ENCODE data around the gene ERGIC3. TPM values are rescaled to one million over a fixed set of nuclear protein-coding genes. Genes with fewer than 3 reads are reported as not detected.

Gene ERGIC3
- polyA plus RNA-seq (2011; rRNA removed) (567 and 917 TPM in 2 replicates), polyA minus RNA-seq (2011; rRNA and poly(A)+ RNA removed) (164 and 299 TPM in 2 replicates)

GRCh38 chr20:35541783-35542662 lies at the start of gene ERGIC3:
ERGIC3 (plus strand) TSS chr20:35542078; CDS start chr20:35542098, 20 bp downstream.
- Histone ChIP-seq H3K36me3 (ENCODE audit: control insufficient read depth, insufficient read depth, low read length) (peaks cover 6% of the 10 kb centered on the region), H3K27me3 (ENCODE audit: control insufficient read depth, insufficient read depth, low read length) (no peaks in the 10 kb centered on the region), H3K4me3 (ENCODE audit: low read depth, low read length) (peak within 1 kb of the TSS; percentile 74)
- TF ChIP-seq CTCF (IDR thresholded peaks at IDR 0.05; ENCODE audit: insufficient read depth, low read depth, low read length) = peak; percentile 9; the same call in 1 of the 2 replicates
- ChIA-PET POLR2A (interaction anchor here (0.5 to 1.2 kb wide), 2 partner anchors 279 to 412 kb away, joined by 3 to 7 read pairs; partner anchors contain the start of gene SCAND1), CTCF (interaction anchor here (0.9 to 1.4 kb wide), 2 partner anchors 20 to 77 kb away, joined by 3 to 6 read pairs; no protein-coding TSS in a partner anchor)
- DNase-seq (ENCODE audit: low read depth) = peak; percentile 69

GRCh38 chr20:35492352-35492751 lies 49.5 kb upstream of the ERGIC3 start:
- DNase-seq (ENCODE audit: low read depth) = no peak
- POLR2A ChIA-PET = no interaction called here
- Histone ChIP-seq H3K4me3 (ENCODE audit: low read depth, low read length) (no peak overlapping the region), H3K27me3 (ENCODE audit: control insufficient read depth, insufficient read depth, low read length) (no peaks in the 10 kb centered on the region), H3K36me3 (ENCODE audit: control insufficient read depth, insufficient read depth, low read length) (peaks cover 25% of the 10 kb centered on the region)
- CTCF ChIA-PET = interaction anchor here (1.2 kb wide), 1 partner anchor 19 kb away, joined by 3 read pairs; no protein-coding TSS in a partner anchor
- no peak for TF ChIP-seq CTCF (IDR thresholded peaks at IDR 0.05; ENCODE audit: insufficient read depth, low read depth, low read length)

- TF ChIP-seq CTCF (IDR thresholded peaks at IDR 0.05; ENCODE audit: insufficient read depth, low read depth, low read length) = no peak
- Histone ChIP-seq H3K27me3 (ENCODE audit: control insufficient read depth, insufficient read depth, low read length) (no peaks in the 10 kb centered on the region), H3K4me3 (ENCODE audit: low read depth, low read length) (no peak overlapping the region), H3K36me3 (ENCODE audit: control insufficient read depth, insufficient read depth, low read length) (peaks cover 34% of the 10 kb centered on the region)
- DNase-seq (ENCODE audit: low read depth) = no peak
- CTCF ChIA-PET = interaction anchor here (1.8 kb wide), 1 partner anchor 16 kb away, joined by 6 read pairs; no protein-coding TSS in a partner anchor
- POLR2A ChIA-PET = no interaction called here
These were observed 45.4 kb upstream of the ERGIC3 start for GRCh38 chr20:35496481-35496880.

GRCh38 chr20:35497320-35497719 lies 44.6 kb upstream of the ERGIC3 start:
- DNase-seq (ENCODE audit: low read depth) = no peak
- POLR2A ChIA-PET = no interaction called here
- CTCF ChIA-PET = no interaction called here
- no peaks in the 10 kb centered on the region for H3K27me3 ChIP-seq (ENCODE audit: control insufficient read depth, insufficient read depth, low read length)
- H3K36me3 ChIP-seq (ENCODE audit: control insufficient read depth, insufficient read depth, low read length) = peaks cover 35% of the 10 kb centered on the region
- no peak overlapping the region for H3K4me3 ChIP-seq (ENCODE audit: low read depth, low read length)
- no peak for TF ChIP-seq CTCF (IDR thresholded peaks at IDR 0.05; ENCODE audit: insufficient read depth, low read depth, low read length)

GRCh38 chr20:35497780-35498189 lies 44.1 kb upstream of the ERGIC3 start:
- no peak overlapping the region for H3K4me3 ChIP-seq (ENCODE audit: low read depth, low read length)
- POLR2A ChIA-PET = no interaction called here
- no peak for DNase-seq (ENCODE audit: low read depth)
- CTCF ChIA-PET = interaction anchor here (0.6 kb wide), 1 partner anchor 26 kb away, joined by 3 read pairs; no protein-coding TSS in a partner anchor
- no peak for TF ChIP-seq CTCF (IDR thresholded peaks at IDR 0.05; ENCODE audit: insufficient read depth, low read depth, low read length)
- H3K27me3 ChIP-seq (ENCODE audit: control insufficient read depth, insufficient read depth, low read length) = no peaks in the 10 kb centered on the region
- peaks cover 33% of the 10 kb centered on the region for H3K36me3 ChIP-seq (ENCODE audit: control insufficient read depth, insufficient read depth, low read length)
